GM12878 (cell line): ENCODE measurements around the gene UGGT2. TPM values are rescaled to one million over a fixed set of nuclear protein-coding genes. Genes with fewer than 3 reads are reported as not detected.
A peak's percentile ranks its signal among the peaks of the same experiment; 100 is the strongest.

Experiments used
- ATAC-seq: fragments of 200-7000 bp; cut with Tn5 transposase; 3 replicates; pipeline ENCODE4 v1.9.1; 2020; ENCODE audit warnings: mild to moderate bottlenecking, moderate library complexity
- BruUV-seq: library from RNA; stranded (reverse); fragments of 400-500 nt; replicated peaks from 2 replicates; lab custom pipeline; 2021; lab: Mats Ljungman, UMichigan
- CTCF ChIA-PET: fragments of 300-600 bp; sonication (Branson Sonifier 250); formaldehyde crosslinking; extraction: SDS; loops from one replicate; lab custom pipeline; 2021; ENCODE audit warnings: inconsistent platforms; lab: Yijun Ruan, JAX
- POLR2A ChIA-PET: fragments of 350-600 bp; formaldehyde crosslinking; extraction: SDS; loops from one replicate; lab custom pipeline; 2021; ENCODE audit warnings: inconsistent platforms; lab: Charles Lee
- RAD21 ChIA-PET: fragments of 300-600 bp; sonication (Branson Sonifier 250); formaldehyde crosslinking; loops from one replicate; lab custom pipeline; 2023; ENCODE audit warnings: antibody characterized with exemption; ENCODE audit not compliant: unreplicated experiment; lab: Charles Lee
- SMC1A ChIA-PET: fragments of 300-600 bp; sonication (Branson Sonifier 250); formaldehyde crosslinking; loops from one replicate; lab custom pipeline; 2023; ENCODE audit not compliant: unreplicated experiment, uncharacterized antibody; lab: Charles Lee
- DNase-seq: peaks from one replicate; pipeline ENCODE4 v3.0.0-alpha.2; 2011; ENCODE audit warnings: low read depth, low spot score
- FAIRE-seq: peaks from 3 replicates; lab custom pipeline; 2011; peaks lifted over from hg19 to GRCh38; lab: Jason Lieb, UNC
- H2AFZ ChIP-seq: 2 replicates; pipeline ENCODE4 v1.6.0; 2011; ENCODE audit warnings: low read depth, low read length, control low read depth; ENCODE audit not compliant: control insufficient read depth
- H3K27ac ChIP-seq: 2 replicates; pipeline ENCODE4 v1.5.1; 2011; ENCODE audit warnings: control low read depth; ENCODE audit not compliant: control insufficient read depth, insufficient read depth
- H3K27me3 ChIP-seq, 2 experiments: replicated peaks in 1 of 2; 2 replicates each; pipeline versions ENCODE4 v1.6.0 to v1.6.1; 2011; ENCODE audit warnings: low read length in 1 of 2; ENCODE audit not compliant: control insufficient read depth in 2 of 2, insufficient read depth in 2 of 2
- H3K36me3 ChIP-seq, 2 experiments: 2 replicates each; pipeline ENCODE4 v1.5.1; 2011; ENCODE audit warnings: low read length in 1 of 2; ENCODE audit not compliant: control insufficient read depth in 2 of 2, insufficient read depth in 2 of 2
- H3K4me1 ChIP-seq: 2 replicates; pipeline ENCODE4 v1.6.1; 2011; ENCODE audit warnings: mild to moderate bottlenecking, low read length, moderate library complexity, mixed read lengths; ENCODE audit not compliant: control insufficient read depth, insufficient read depth
- H3K4me2 ChIP-seq: 2 replicates; pipeline ENCODE4 v1.6.0; 2011; ENCODE audit warnings: control low read depth; ENCODE audit not compliant: control insufficient read depth, insufficient read depth
- H3K4me3 ChIP-seq: fragments of 200-600 bp; sonication (generic); 2 replicates; pipeline ENCODE4 v1.5.1; 2016
- H3K79me2 ChIP-seq: 2 replicates; pipeline ENCODE4 v1.6.0; 2011; ENCODE audit warnings: low read length; ENCODE audit not compliant: control insufficient read depth, insufficient read depth
- H3K9ac ChIP-seq: 2 replicates; pipeline ENCODE4 v1.8.0; 2011; ENCODE audit warnings: low read length, control low read depth, mixed read lengths; ENCODE audit not compliant: control insufficient read depth, insufficient read depth
- H3K9me3 ChIP-seq: replicated peaks from 3 replicates; pipeline ENCODE4 v1.5.1; 2011; ENCODE audit warnings: mild to moderate bottlenecking, low read length; ENCODE audit not compliant: control insufficient read depth, insufficient read depth
- H4K20me1 ChIP-seq: 2 replicates; pipeline ENCODE4 v1.6.0; 2011; ENCODE audit not compliant: control insufficient read depth, insufficient read depth
- ATF7 ChIP-seq: fragments of 450-650 bp; IDR thresholded peaks from 2 replicates; pipeline ENCODE4 v1.6.1; 2016; ENCODE audit warnings: low read depth, mild to moderate bottlenecking
- CBX5 ChIP-seq: sonication (generic); IDR thresholded peaks from 2 replicates; pipeline ENCODE4 v1.6.1; 2016; ENCODE audit warnings: low read depth, moderate library complexity, mild to moderate bottlenecking, inconsistent platforms
- DPF2 ChIP-seq: fragments of 450-650 bp; IDR thresholded peaks from 2 replicates; pipeline ENCODE4 v1.6.1; 2017; ENCODE audit warnings: mild to moderate bottlenecking
- HDAC2 ChIP-seq: fragments of 200-600 bp; sonication (generic); IDR thresholded peaks from 2 replicates; pipeline ENCODE4 v1.6.1; 2017
- IKZF2 ChIP-seq, 2 experiments: fragments of 450-650 bp; IDR thresholded peaks; 2 replicates each; pipeline ENCODE4 v1.6.1; 2017; ENCODE audit warnings: mild to moderate bottlenecking in 2 of 2, moderate library complexity in 2 of 2
- MTA2 ChIP-seq: fragments of 450-650 bp; IDR thresholded peaks from 2 replicates; pipeline ENCODE4 v1.6.1; 2016; ENCODE audit warnings: low read depth, mild to moderate bottlenecking, moderate library complexity
- MXI1 ChIP-seq: fragments of 150-350 bp; IDR thresholded peaks from 2 replicates; pipeline ENCODE4 v1.6.1; 2011; ENCODE audit warnings: low read depth, mild to moderate bottlenecking, inconsistent platforms, low read length, improper control_type of control experiment
- MYC ChIP-seq: IDR thresholded peaks from 2 replicates; pipeline ENCODE4 v1.6.1; 2011; ENCODE audit warnings: mild to moderate bottlenecking, low read length, moderate library complexity, inconsistent platforms; ENCODE audit not compliant: insufficient read depth, insufficient replicate concordance, insufficient read length, severe bottlenecking
- NFXL1 ChIP-seq: fragments of 450-650 bp; IDR thresholded peaks from 2 replicates; pipeline ENCODE4 v1.6.1; 2017; ENCODE audit warnings: antibody characterized with exemption, mild to moderate bottlenecking, borderline replicate concordance
- PKNOX1 ChIP-seq: fragments of 450-650 bp; IDR thresholded peaks from 2 replicates; pipeline ENCODE4 v1.6.1; 2016; ENCODE audit warnings: mild to moderate bottlenecking
- POLR2A ChIP-seq: IDR thresholded peaks from 2 replicates; pipeline ENCODE4 v1.6.1; 2011; ENCODE audit warnings: low read depth, mild to moderate bottlenecking, low read length
- SIX5 ChIP-seq: IDR thresholded peaks from 2 replicates; pipeline ENCODE4 v1.6.1; 2011; ENCODE audit warnings: mild to moderate bottlenecking, low read depth, low read length, moderate library complexity; ENCODE audit not compliant: severe bottlenecking
- SRF ChIP-seq, 2 experiments: IDR thresholded peaks; 2 replicates each; pipeline ENCODE4 v1.6.1; 2011; ENCODE audit warnings: low read depth in 2 of 2, low read length in 2 of 2, mild to moderate bottlenecking in 1 of 2, moderate library complexity in 1 of 2
- STAT1 ChIP-seq: fragments of 450-650 bp; conservative IDR thresholded peaks from 2 replicates; pipeline ENCODE4 v1.6.1; 2014; ENCODE audit warnings: antibody characterized with exemption, mild to moderate bottlenecking
- TCF3 ChIP-seq: IDR thresholded peaks from 2 replicates; pipeline ENCODE4 v1.6.1; 2012; ENCODE audit warnings: low read depth, mild to moderate bottlenecking, low read length, borderline replicate concordance; ENCODE audit not compliant: insufficient read depth
- YY1 ChIP-seq: IDR thresholded peaks from 2 replicates; pipeline ENCODE4 v1.6.1; 2011; ENCODE audit warnings: low read depth, mild to moderate bottlenecking, low read length
- ZNF24 ChIP-seq: fragments of 450-650 bp; IDR thresholded peaks from 2 replicates; pipeline ENCODE4 v1.6.1; 2017; ENCODE audit warnings: antibody characterized with exemption, mild to moderate bottlenecking
- in situ Hi-C: fragments of 300-500 bp; cut with MboI; formaldehyde crosslinking; loops from 9 replicates; pipeline ENCODE4 v1.14.3; 2018; ENCODE audit warnings: mixed read lengths
- intact Hi-C: fragments of 100-400 bp; cut with micrococcal nuclease; formaldehyde crosslinking; loops from one replicate; pipeline ENCODE4 v1.14.2; 2022; ENCODE audit not compliant: unreplicated experiment
- polyA plus RNA-seq, 11 experiments: library from polyadenylated mRNA; depleted of rRNA in 4 of 11; unstranded in 6 of 11; stranded (reverse) in 5 of 11; fragments of >200 nt; fragmentation: Nextera tagmentation in 4 of 11; fragmentation: Illumina TruSeq in 1 of 11; extraction: Ambion mirVana in 4 of 11; extraction: Trizol in 1 of 11; gene quantifications; 1 replicate in 1 of 11; 2 replicates in 10 of 11; pipeline versions ENCODE4 v1.2.1 to v1.2.3, GENCODE V29; 2011 to 2016; ENCODE audit warnings: inconsistent platforms in 2 of 11, missing spikeins in 2 of 11, low read depth in 1 of 11
- total RNA-seq, 4 experiments: library from RNA; depleted of rRNA in 3 of 4; stranded (reverse); fragments of >200 nt in 3 of 4; fragmentation: Illumina TruSeq in 1 of 4; extraction: Trizol in 1 of 4; gene quantifications; 2 replicates each; pipeline versions ENCODE4 v1.2.1 to v1.2.3, GENCODE V29; 2013 to 2021

UGGT2 gene
- total and polyA plus RNA-seq, 10 of the 15 experiments (the other 5 are each of a cell fraction or from before 2014, with no cell fraction given) = 4.9 to 29.0 (median 17.3) TPM

- Histone ChIP-seq H3K27ac (no peak overlapping the region), H3K4me2 (no peak overlapping the region), H4K20me1 (no peaks in the 10 kb centered on the region), H3K4me3 (no peak overlapping the region), H3K4me1 (no peaks in the 10 kb centered on the region), H3K27me3 (no peaks in the 10 kb centered on the region), H2AFZ (no peak overlapping the region), H3K9ac (no peak overlapping the region), H3K36me3 (peaks cover 0 to 3% of the 10 kb centered on the region in 2 experiments; a peak in 1 of 4 replicates), H3K9me3 (peaks cover 11% of the 10 kb centered on the region), H3K79me2 (no peaks in the 10 kb centered on the region)
- FAIRE-seq = peak; percentile 47
- CTCF ChIA-PET = no interaction called here
- in situ Hi-C loops (no loop called here), intact Hi-C loops (no loop called here)
- peak; percentile 51 for ATAC-seq
- TF ChIP-seq TCF3 = no peak
- peak; percentile 50 for TF ChIP-seq PKNOX1
- no peak for TF ChIP-seq YY1
- TF ChIP-seq MTA2 = peak; percentile 55; the same call in 1 of the 2 replicates
- no peak for TF ChIP-seq ZNF24
- TF ChIP-seq IKZF2 (IDR thresholded peaks at IDR 0.05) = peak; percentile 40 to 44; a peak in 2 of 4 replicates
- TF ChIP-seq SIX5 = no peak
- no peak for TF ChIP-seq POLR2A
- TF ChIP-seq MXI1 = no peak
- no peak for TF ChIP-seq DPF2
- TF ChIP-seq SRF (IDR thresholded peaks at IDR 0.05; ENCODE audit: low read depth in 2 of 2, low read length in 2 of 2) = no peak
- TF ChIP-seq NFXL1 = no peak
- TF ChIP-seq MYC = no peak
- TF ChIP-seq STAT1 = no peak
- no peak for TF ChIP-seq HDAC2
- TF ChIP-seq CBX5 = no peak
- TF ChIP-seq ATF7 = peak; percentile 51
- BruUV-seq = no TSS peak
- peak; percentile 21 for DNase-seq
- POLR2A ChIA-PET = no interaction called here
- RAD21 ChIA-PET = no interaction called here
- SMC1A ChIA-PET = no interaction called here
These were observed 96.5 kb downstream of the UGGT2 start for GRCh38 chr13:95956589-95957148.
